Psoas muscle (tissue), 8 donors: ENCODE measurements around the gene DNM3. TPM values are rescaled to one million over a fixed set of nuclear protein-coding genes. Genes with fewer than 3 reads are reported as not detected.

Experiments
- ATAC-seq, 4 donors: fragments of 200-7000 bp; cut with Tn5 transposase; one replicate each; pipeline ENCODE4 v1.9.1; 2020; ENCODE audit warnings: moderate library complexity in 3 of 4, mild to moderate bottlenecking in 2 of 4
- DNase-seq, 2 donors: peaks; one replicate each; pipeline ENCODE4 v3.0.0-alpha.2; 2020
- H3K27ac ChIP-seq: fragments of 200-600 bp; one replicate; pipeline ENCODE4 v1.8.0; 2022
- H3K27me3 ChIP-seq, 3 donors: fragments of 200-600 bp in 1 of 3; one replicate each; pipeline versions ENCODE4 v1.6.1 to v1.8.0; 2013 to 2022; ENCODE audit warnings: low read length in 2 of 3, mild to moderate bottlenecking in 2 of 3, moderate library complexity in 1 of 3; ENCODE audit not compliant: insufficient read depth in 3 of 3
- H3K36me3 ChIP-seq, 2 donors: fragments of 200-600 bp in 1 of 2; one replicate each; pipeline versions ENCODE4 v1.6.1 to v1.8.0; 2013 to 2022; ENCODE audit warnings: low read depth in 1 of 2, mild to moderate bottlenecking in 1 of 2, moderate library complexity in 1 of 2; ENCODE audit not compliant: insufficient read depth in 1 of 2
- H3K4me1 ChIP-seq: fragments of 200-600 bp; one replicate; pipeline ENCODE4 v1.8.0; 2022
- H3K4me3 ChIP-seq: fragments of 200-600 bp; one replicate; pipeline ENCODE4 v1.8.0; 2022; ENCODE audit warnings: mild to moderate bottlenecking
- H3K9me3 ChIP-seq: fragments of 200-600 bp; one replicate; pipeline ENCODE4 v1.8.0; 2022
- CTCF ChIP-seq: fragments of 200-600 bp; IDR thresholded peaks from one replicate; pipeline ENCODE4 v1.8.0; 2022; ENCODE audit warnings: antibody characterized with exemption
- WGBS, 3 donors: extraction: QIAGEN DNeasy Blood & Tissue Kit; methylation state at CpG; one replicate each; pipeline versions ENCODE4 v1.1.6 to v1.1.7; 2013; 5-methylcytosine and 5-hydroxymethylcytosine counted together
- intact Hi-C, 2 donors: fragments of 100-400 bp; cut with DNase I; formaldehyde crosslinking; loops; one replicate each; pipeline versions ENCODE4 v1.11.0 to v1.14.2; 2022
- polyA plus RNA-seq, 3 donors: library from polyadenylated mRNA; stranded (reverse); fragments of 200-250 nt; gene quantifications; one replicate each; pipeline ENCODE4 v1.2.3, GENCODE V29; 2013
- total RNA-seq, 4 donors: library from RNA; stranded (reverse); fragmentation: NEBNext Ultra II Directional in 2 of 4; extraction: Animal tissue kit (Norgen Biotek cat#: 25700) in 2 of 4; gene quantifications; one replicate each; pipeline versions ENCODE4 v1.2.1 to v1.2.4, GENCODE V29; 2021 to 2023
- donor health status: healthy with polysubstance abuse.
- donor health status: DM: no; HTN: no; CAD: no; lungs with moderate emphysema.
- donor health status: Bipolar disorder and iron deficiency.
- donor health status: healthy.
- donor health status: DM: yes; HTN: yes; CAD: no.
- donor health status: DM: no; HTN: no; CAD: no.
- donor health status: DM: no; HTN: no; CAD: no.
- donor health status: DM: yes; HTN: yes; CAD: no.

DNM3 gene
- total and polyA plus RNA-seq, 7 donors: 0.31 to 1.0 (median 0.77) TPM

- Histone ChIP-seq H3K9me3 (no peaks in the 10 kb centered on the region), H3K36me3 (no peaks in the 10 kb centered on the region), H3K4me3 (no peak overlapping the region), H3K27ac (no peak overlapping the region), H3K4me1 (no peaks in the 10 kb centered on the region), H3K27me3 (no peaks in the 10 kb centered on the region)
- ATAC-seq: no peak
- no peak for DNase-seq
- 65 to 99% (median 80%) methylated on average over 3 of the region's 3 CpGs for WGBS, 3 donors
- TF ChIP-seq CTCF: no peak
- intact Hi-C loops: no loop called here
These were observed 404.5 kb downstream of the DNM3 start for GRCh38 chr1:172245788-172246187.

GRCh38 chr1:172246521-172247390 lies 405.5 kb downstream of the DNM3 start:
- WGBS, 3 donors: 59 to 70% (median 66%) methylated on average over 8 of the region's 8 CpGs
- DNase-seq: no peak

GRCh38 chr1:172251486-172251885 lies 410.2 kb downstream of the DNM3 start:
- DNase-seq: no peak
- Histone ChIP-seq H3K9me3 (no peaks in the 10 kb centered on the region), H3K27ac (no peak overlapping the region), H3K4me3 (no peak overlapping the region), H3K4me1 (no peaks in the 10 kb centered on the region), H3K27me3 (no peaks in the 10 kb centered on the region), H3K36me3 (no peaks in the 10 kb centered on the region)
- TF ChIP-seq CTCF: no peak
- intact Hi-C loops: no loop called here
- WGBS, 3 donors: 54 to 69% (median 54%) methylated on average over 1 of the region's 1 CpG
- ATAC-seq: no peak

More at GRCh38 chr1:172246521-172247390, 405.5 kb downstream of the DNM3 start:
- Histone ChIP-seq H3K4me1 (no peaks in the 10 kb centered on the region), H3K36me3 (no peaks in the 10 kb centered on the region), H3K4me3 (no peak overlapping the region), H3K27ac (no peak overlapping the region), H3K9me3 (no peaks in the 10 kb centered on the region), H3K27me3 (no peaks in the 10 kb centered on the region)
- no peak for TF ChIP-seq CTCF
- no peak for ATAC-seq
- intact Hi-C loops: no loop called here

- Histone ChIP-seq H3K27me3 (no peaks in the 10 kb centered on the region), H3K27ac (no peak overlapping the region), H3K4me1 (no peaks in the 10 kb centered on the region), H3K4me3 (no peak overlapping the region), H3K9me3 (no peaks in the 10 kb centered on the region), H3K36me3 (no peaks in the 10 kb centered on the region)
- TF ChIP-seq CTCF: no peak
- WGBS, 3 donors: 66 to 75% (median 75%) methylated on average over 4 of the region's 4 CpGs
- DNase-seq: no peak
- intact Hi-C loops: no loop called here
- ATAC-seq: no peak
These were observed 411.0 kb downstream of the DNM3 start for GRCh38 chr1:172252321-172252720.
